Uterus (tissue), 4 donors: ENCODE measurements around the gene JAKMIP2. TPM values are rescaled to one million over a fixed set of nuclear protein-coding genes. Genes with fewer than 3 reads are reported as not detected.
"Not testable (repeated sequence)": the region's sequence is repeated elsewhere in the genome, so short reads cannot be mapped to it uniquely, and the experiment has no call there.

ENCODE experiments used
- DNase-seq, 2 donors: peaks; one replicate each; pipeline ENCODE4 v3.0.0-alpha.2; 2019 to 2020
- H3K27ac ChIP-seq, 2 donors: fragments of 200-600 bp; sonication (generic); 1 replicate in 1 of 2; 2 replicates in 1 of 2; pipeline ENCODE4 v1.5.1; 2016 to 2018
- H3K27me3 ChIP-seq, 2 donors: fragments of 200-600 bp; sonication (generic); one replicate each; pipeline ENCODE4 v1.5.1; 2018 to 2019; ENCODE audit warnings: control low read depth in 1 of 2
- H3K36me3 ChIP-seq, 2 donors: fragments of 200-600 bp; sonication (generic); one replicate each; pipeline ENCODE4 v1.5.1; 2019; ENCODE audit warnings: control low read depth in 1 of 2
- H3K4me1 ChIP-seq, 2 donors: fragments of 200-600 bp; sonication (generic); one replicate each; pipeline ENCODE4 v1.5.1; 2018 to 2019; ENCODE audit warnings: control low read depth in 1 of 2
- H3K4me3 ChIP-seq, 2 donors: fragments of 200-600 bp; sonication (generic); 1 replicate in 1 of 2; 2 replicates in 1 of 2; pipeline ENCODE4 v1.5.1; 2018 to 2019; ENCODE audit warnings: mild to moderate bottlenecking in 1 of 2
- H3K9me3 ChIP-seq, 2 donors: fragments of 200-600 bp; sonication (generic); one replicate each; pipeline ENCODE4 v1.5.1; 2019; ENCODE audit warnings: control low read depth in 1 of 2
- CTCF ChIP-seq, 4 experiments: fragments of 200-600 bp in 2 of 4; fragments of 450-650 bp in 2 of 4; sonication (generic) in 2 of 4; IDR thresholded peaks; one replicate each; pipeline ENCODE4 v1.5.1; 2016 to 2019; ENCODE audit warnings: antibody characterized with exemption in 4 of 4, mild to moderate bottlenecking in 2 of 4, moderate library complexity in 1 of 4
- POLR2A ChIP-seq, 2 donors: fragments of 450-650 bp; IDR thresholded peaks; one replicate each; pipeline ENCODE4 v1.6.1; 2016; ENCODE audit warnings: antibody characterized with exemption in 2 of 2, mild to moderate bottlenecking in 1 of 2, moderate library complexity in 1 of 2
- intact Hi-C: fragments of 100-400 bp; cut with DNase I; formaldehyde crosslinking; loops from one replicate; pipeline ENCODE4 v1.15.1; 2023; ENCODE audit warnings: low total_unique reads
- total RNA-seq, 4 donors: library from RNA; depleted of rRNA in 3 of 4; stranded (reverse); fragments of >200 nt in 3 of 4; gene quantifications; one replicate each; pipeline versions ENCODE4 v1.1.0 to v1.2.4, GENCODE V29; 2014 to 2023
- donor health status: DM: yes; HTN: yes; CAD: no.

JAKMIP2 gene
- total RNA-seq, 4 donors from 2014 or later, result 0.29 to 9.3 (median 5.0) TPM

GRCh38 chr5:147586221-147586620 is 196.3 kb downstream of the JAKMIP2 start:
- TF ChIP-seq CTCF (IDR thresholded peaks at IDR 0.05) (no peak), POLR2A (IDR thresholded peaks at IDR 0.05) (no peak)
- H3K27me3 ChIP-seq, result no peaks in the 10 kb centered on the region
- no peaks in the 10 kb centered on the region for H3K36me3 ChIP-seq
- H3K4me1 ChIP-seq, result no peaks in the 10 kb centered on the region
- intact Hi-C loops, result loop anchor here (10.0 kb wide), 1 partner anchor 361 kb away; no protein-coding TSS in a partner anchor
- H3K4me3 ChIP-seq, result no peak overlapping the region
- no peak for DNase-seq
- no peaks in the 10 kb centered on the region for H3K9me3 ChIP-seq
- no peak overlapping the region for H3K27ac ChIP-seq

GRCh38 chr5:147582272-147582671 is 200.3 kb downstream of the JAKMIP2 start:
- intact Hi-C loops, result loop anchor here (10.0 kb wide), 1 partner anchor 357 kb away; no protein-coding TSS in a partner anchor
- not testable (repeated sequence) for H3K36me3 ChIP-seq, H3K9me3 ChIP-seq, H3K27me3 ChIP-seq, H3K27ac ChIP-seq, DNase-seq, H3K4me1 ChIP-seq, H3K4me3 ChIP-seq

DNA sequence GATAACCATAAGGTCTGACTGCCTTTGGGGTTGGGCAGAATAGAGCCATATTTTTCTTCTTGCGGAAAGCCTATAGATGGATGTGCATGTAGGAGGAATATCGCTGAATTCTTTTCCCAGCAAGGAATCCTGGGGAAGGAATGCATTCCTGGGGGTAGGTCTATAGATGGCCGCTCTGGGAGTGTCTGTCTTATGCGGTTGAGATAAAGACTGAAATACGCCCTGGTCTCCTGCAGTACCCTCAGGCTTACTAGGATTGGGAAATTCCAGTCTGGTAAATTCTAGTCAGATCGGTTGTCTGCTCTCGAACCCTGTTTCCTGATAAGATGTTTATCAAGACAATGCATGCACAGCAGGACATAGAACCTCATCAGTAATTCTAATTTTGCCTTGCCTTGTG is 202.1 kb downstream of the JAKMIP2 start:
- not testable (repeated sequence) for H3K27me3 ChIP-seq, H3K36me3 ChIP-seq, H3K9me3 ChIP-seq, H3K4me3 ChIP-seq, H3K27ac ChIP-seq, DNase-seq, H3K4me1 ChIP-seq
- intact Hi-C loops, result loop anchor here (10.0 kb wide), 1 partner anchor 356 kb away; no protein-coding TSS in a partner anchor

DNA sequence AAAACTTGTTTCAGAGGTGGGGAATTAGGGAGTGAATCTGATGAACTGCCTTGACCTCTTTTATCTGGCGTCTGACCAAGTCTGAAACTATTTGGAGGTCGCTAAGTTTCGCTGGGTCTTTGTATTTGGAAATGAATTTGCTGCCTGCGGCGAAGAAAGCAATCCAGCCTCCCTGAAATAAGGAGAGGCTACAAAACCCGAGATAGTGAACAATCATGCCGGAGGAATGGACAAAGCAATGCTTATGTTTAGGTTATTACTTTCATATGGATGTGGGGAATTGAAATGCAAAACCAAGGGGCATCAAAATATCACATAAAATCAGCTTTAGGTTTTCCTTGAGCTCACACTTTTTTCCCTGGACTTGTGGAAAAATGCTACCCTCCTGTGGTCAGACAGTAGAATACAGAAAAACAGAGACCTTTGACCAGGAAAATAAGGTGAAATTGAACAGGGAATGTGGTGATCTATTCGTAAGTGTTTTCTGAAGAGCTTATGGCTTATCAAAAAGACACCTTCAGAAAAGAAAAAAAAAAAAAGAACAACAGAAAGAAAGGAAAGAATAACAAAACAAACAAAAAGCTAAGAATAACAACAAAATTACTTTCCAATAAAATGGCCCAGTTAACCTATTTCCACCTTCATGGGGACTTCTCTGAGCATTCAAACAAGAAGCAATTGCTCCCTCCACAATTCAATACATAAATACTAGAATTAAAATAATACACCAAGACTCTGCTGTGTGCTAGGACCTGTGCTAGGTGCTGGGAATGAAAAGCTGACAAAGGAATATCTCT is 204.1 kb downstream of the JAKMIP2 start:
- no peak for DNase-seq
- Histone ChIP-seq H3K36me3 (no peaks in the 10 kb centered on the region), H3K27me3 (no peaks in the 10 kb centered on the region), H3K4me1 (peaks cover 0 to 8% of the 10 kb centered on the region in 2 donors), H3K4me3 (peak overlapping the region in 1 of 2 donors; percentile 8), H3K27ac (peak overlapping the region; percentile 69 to 70), H3K9me3 (no peaks in the 10 kb centered on the region)
- intact Hi-C loops, result no loop called here
- peak; percentile 61 to 80 (median 66) for TF ChIP-seq CTCF (IDR thresholded peaks at IDR 0.05)
- TF ChIP-seq POLR2A (IDR thresholded peaks at IDR 0.05), result no peak

DNA sequence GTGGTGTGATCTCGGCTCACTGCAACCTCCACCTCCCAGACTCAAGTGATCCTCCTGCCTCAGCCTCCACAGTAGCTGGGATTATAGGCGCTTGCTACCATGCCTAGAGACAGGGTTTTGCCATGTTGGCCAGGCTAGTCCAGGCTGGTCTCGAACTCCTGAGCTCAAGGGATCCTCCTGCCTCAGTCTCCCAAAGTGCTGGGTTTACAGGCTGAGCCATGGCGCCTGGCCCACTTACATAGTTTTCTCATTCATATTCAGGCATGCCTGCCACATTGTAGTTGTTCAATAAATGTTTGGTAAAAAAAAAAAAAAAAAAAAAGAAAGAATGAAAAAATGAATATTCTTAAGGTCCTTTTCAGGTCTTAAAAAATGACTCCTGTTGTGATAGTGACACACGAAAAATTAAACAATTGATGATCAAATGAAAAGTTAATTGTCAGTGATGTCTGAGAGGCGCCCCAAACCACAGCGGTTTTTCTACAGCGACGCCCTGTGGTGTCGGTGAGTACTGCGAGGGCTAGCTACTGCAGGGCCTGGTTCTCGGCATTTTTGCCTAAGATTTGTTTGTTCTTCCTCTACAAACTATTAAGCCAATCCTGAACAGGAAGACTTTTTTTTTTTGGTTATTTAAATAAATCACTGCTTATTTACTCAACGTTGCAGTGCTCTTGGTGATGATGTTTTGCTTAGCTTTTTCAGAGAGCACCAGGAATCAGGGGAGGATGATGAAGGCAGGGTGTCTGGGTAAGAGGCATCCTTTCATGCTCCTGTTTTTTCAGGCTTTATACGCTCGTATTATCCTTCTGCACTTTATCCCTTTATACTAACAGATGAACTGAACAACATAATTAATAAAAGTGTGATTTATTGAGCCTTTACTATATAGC is 205.6 kb downstream of the JAKMIP2 start:
- Histone ChIP-seq H3K4me1 (peaks cover 0 to 8% of the 10 kb centered on the region in 2 donors), H3K4me3 (no peak overlapping the region), H3K9me3 (no peaks in the 10 kb centered on the region), H3K36me3 (no peaks in the 10 kb centered on the region), H3K27me3 (no peaks in the 10 kb centered on the region), H3K27ac (peak overlapping the region; percentile 69 to 70)
- intact Hi-C loops, result no loop called here
- peak; percentile 70 to 78 for DNase-seq
- TF ChIP-seq CTCF (IDR thresholded peaks at IDR 0.05) (peak; percentile 70 to 92 (median 78)), POLR2A (IDR thresholded peaks at IDR 0.05) (no peak)

DNA sequence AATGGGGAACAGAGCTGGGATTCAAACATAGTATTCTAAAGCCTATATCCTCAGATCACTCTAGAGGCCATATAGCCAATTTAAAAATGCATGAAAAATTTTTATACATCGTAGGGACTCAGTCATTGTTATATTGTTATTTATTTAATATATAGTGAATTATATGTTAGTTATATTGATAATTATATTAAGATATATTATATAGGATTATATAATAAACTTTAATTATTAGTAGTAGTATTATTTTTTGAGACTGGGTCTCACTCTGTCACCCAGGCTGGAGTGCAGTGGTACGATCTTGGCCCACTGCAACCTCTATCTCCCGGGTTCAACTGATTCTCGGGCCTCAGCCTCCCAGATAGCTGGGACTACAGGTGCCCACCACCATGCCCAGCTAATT is 206.9 kb downstream of the JAKMIP2 start:
- H3K27me3 ChIP-seq, result no peaks in the 10 kb centered on the region
- TF ChIP-seq POLR2A (IDR thresholded peaks at IDR 0.05) (no peak), CTCF (IDR thresholded peaks at IDR 0.05) (no peak)
- intact Hi-C loops, result no loop called here
- no peak overlapping the region for H3K4me3 ChIP-seq
- H3K27ac ChIP-seq, result no peak overlapping the region
- no peak for DNase-seq
- H3K4me1 ChIP-seq, result peaks cover 0 to 8% of the 10 kb centered on the region in 2 donors
- no peaks in the 10 kb centered on the region for H3K36me3 ChIP-seq
- H3K9me3 ChIP-seq, result no peaks in the 10 kb centered on the region
